NCI-H510A treated with DMSO at 0.1 percent for 48 hours (cell line): ENCODE data around the gene ITGAX.

Source experiments
- DNase-seq: peaks from one replicate; lab custom pipeline; 2025; lab: John Stamatoyannopoulos, UW

ITGAX gene

DNA sequence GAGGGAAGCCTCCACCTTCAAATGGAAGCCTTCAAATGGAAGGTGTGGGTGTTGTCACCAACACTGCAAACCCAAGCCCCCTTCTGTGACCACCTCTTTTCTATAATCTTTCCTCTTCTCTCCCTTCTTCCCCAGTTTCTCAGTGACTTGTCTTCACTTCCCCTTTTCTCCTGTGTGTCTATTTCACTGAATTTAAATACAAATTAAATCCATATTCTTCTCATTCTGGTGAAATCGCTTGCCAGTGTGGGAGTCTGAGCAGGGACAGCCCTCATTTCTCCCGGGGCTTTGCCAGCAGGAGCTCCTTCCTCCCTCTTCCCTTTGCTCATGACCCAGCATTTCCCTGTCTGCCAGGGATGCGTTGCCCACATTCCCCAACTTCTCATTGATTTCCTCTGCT is 6.4 kb upstream of the ITGAX start:
- DNase-seq = no peak

DNA sequence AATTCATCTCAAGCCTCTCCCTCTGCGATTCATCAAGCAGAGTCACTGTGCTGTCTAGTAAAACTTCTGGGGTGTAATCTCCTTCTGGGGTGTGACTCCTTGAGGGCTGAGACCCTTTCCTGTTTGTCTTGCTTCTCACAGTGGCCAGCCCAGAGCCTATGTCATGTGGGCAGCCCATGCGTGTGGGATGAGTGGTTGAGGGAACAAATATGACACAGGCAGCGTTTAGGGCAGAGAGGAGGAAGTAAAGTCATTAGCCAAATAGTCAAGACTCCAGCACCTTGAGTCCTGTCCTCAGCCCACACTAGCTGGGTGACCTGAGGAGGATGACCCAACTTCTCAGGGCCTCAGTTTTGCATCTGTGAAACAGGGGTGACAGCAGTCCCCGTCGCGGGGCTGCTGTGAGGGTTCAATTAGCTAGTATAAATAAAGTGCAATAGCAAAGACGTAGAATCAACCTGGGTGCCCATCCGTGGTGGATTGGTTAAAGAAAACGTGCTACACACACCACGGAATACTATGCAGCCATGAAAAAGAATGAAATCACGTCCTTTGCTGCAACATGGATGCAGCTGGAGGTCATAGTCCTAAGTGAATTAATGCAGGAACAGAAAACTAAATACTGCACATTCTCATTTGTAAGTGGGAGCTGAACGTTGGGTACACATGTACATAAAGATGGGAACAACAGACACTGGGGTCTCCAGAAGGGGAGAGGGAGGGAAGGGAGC is 4.5 kb upstream of the ITGAX start:
- DNase-seq = no peak

DNA sequence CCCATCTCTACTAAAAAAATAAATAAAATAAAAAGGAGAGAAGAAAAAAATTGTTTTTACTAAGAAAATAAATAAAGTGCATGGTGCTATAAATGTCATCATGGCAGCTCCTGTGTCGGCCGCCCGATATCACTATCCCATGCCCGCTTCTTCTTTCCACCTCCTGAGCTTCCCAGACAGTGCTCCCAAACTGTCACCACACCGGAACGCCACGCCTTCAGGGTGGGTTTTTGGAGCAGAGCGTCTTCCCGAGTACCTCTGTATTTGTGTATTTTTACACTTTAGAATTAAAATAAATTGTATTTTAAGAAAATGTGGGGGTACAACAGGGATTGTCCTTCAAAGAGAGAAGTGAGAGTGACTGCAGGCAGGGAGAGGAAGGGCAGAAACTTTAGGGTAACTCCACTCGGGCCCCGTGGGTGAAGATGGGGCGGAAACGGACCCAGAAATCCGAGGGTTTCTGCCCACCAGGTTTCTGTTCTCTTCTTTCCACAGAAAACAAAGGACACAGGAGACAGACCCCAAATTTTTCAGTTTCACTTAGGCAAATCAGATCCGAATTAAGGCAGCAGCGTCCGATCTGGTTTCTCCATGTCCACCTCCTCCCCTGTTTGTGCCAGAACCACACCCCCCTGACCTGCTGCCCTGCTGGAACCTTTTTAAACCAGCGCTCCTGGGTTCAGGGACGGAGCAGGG is 3.6 kb upstream of the ITGAX start:
- no peak for DNase-seq

DNA sequence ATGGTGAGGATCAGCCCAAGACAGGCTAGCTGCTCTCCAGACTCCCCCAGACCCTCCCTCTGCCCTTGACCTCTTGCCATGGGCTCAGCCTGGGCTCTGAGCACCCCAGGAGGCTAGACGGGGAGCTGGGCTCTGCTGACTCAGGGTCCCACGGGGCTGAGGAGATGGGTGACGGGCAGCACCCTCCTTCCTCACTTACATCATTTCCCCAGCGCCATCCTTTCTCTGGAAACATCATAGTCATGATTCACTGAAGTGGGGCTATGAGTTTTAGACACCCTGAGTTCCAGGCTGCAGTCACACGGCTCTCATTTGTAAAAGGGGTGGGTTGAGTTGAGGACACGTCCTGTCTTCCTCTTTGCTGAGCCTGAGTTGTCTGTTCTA is 3.0 kb upstream of the ITGAX start:
- DNase-seq = no peak

DNA sequence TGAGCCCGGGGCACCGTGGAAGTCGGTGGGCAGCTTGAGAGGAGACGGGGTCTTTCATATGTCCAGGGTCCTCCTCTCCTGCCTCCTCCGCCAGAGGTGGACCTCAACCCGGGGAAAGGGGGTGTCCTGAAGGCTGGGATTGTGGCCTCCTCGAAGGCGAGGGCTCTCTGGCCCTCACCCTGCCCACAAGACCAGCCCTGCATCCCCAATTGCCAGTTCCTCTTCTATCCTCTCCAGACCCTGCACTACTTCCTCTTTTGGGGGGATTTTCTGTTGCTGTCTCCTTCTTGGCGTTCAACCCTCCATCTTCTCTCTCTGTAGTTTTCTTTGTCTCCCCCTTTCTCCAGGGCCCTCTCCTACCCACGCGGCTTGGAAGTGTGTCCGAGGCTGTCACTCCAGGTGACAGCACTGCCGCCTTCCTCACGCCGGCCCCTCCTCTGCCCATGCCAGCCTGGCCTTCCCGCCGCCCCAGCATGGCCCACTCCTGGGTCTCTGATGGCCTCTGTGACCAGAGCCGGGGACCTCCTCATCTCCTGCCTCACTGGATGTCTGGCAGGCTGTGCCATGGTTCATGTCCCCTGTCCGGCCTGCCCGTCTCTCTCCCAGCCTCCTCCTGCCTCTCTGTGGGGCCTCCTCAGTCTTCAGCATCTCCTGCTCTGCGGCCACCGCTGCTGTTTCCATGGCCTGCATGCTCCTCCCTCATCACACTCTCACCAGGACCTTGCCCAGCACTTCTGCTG is 2.4 kb upstream of the ITGAX start:
- no peak for DNase-seq

DNA sequence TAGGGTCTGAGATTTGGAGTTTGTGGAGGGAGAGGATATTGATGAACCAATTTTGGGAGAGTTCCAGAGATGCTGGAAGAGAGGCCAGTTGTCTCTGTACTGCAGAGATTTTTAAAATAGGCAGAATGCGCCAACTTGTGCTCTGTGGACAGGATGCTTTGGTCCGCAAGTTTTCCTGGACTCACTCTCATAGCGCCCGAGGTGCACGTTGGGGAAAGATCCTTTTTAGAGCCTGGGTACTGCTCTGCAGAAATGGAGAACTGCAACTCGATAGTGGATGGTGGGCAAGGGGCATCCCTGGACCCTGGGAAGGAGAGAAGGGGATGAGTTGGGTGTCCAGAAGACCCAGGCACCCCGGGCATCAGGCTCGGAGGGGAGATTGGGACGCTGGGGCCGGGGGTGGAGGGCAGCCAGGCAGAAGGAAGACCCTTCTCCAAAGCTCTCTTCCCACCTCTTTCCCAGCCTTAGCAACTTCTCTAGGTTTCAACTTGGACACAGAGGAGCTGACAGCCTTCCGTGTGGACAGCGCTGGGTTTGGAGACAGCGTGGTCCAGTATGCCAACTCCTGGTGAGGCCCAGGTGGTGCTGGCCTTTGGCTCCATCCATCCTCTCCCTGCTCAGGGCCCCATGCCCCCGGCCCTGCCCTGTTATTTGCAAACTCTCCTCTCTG is 590 bp downstream of the ITGAX start:
- DNase-seq = no peak

DNA sequence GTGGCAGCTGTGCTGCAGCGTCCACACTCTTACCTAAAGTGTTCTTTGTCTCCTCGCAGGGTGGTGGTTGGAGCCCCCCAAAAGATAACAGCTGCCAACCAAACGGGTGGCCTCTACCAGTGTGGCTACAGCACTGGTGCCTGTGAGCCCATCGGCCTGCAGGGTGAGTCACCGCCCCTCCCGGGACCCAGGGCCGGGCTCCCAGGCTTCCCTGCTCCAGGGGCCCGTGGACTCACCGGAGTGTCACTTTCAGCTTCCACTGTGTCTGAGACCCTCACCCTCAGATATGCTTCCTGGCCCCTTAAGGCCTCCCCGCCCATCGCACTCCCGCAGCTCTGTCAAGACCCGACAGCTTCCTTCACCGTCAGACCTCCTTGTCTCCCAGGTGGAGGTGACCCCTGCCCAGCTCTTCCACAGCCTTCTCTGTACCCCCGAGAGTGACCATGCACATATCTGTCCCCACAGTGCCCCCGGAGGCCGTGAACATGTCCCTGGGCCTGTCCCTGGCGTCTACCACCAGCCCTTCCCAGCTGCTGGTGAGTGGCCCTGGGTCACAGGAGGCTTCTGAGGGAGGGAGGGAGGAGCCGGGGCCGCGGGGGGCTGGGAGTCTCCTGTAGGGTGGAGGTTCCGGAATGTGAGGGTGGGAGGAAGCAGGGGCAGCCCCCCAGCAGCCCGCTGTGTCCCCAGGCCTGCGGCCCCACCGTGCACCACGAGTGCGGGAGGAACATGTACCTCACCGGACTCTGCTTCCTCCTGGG is 1.8 kb downstream of the ITGAX start:
- DNase-seq = no peak

GRCh38 chr16:31357324-31358109 is 2.5 kb downstream of the ITGAX start:
- DNase-seq = no peak

- no peak for DNase-seq
Observed at GRCh38 chr16:31360251-31360650, 5.3 kb downstream of the ITGAX start.

DNA sequence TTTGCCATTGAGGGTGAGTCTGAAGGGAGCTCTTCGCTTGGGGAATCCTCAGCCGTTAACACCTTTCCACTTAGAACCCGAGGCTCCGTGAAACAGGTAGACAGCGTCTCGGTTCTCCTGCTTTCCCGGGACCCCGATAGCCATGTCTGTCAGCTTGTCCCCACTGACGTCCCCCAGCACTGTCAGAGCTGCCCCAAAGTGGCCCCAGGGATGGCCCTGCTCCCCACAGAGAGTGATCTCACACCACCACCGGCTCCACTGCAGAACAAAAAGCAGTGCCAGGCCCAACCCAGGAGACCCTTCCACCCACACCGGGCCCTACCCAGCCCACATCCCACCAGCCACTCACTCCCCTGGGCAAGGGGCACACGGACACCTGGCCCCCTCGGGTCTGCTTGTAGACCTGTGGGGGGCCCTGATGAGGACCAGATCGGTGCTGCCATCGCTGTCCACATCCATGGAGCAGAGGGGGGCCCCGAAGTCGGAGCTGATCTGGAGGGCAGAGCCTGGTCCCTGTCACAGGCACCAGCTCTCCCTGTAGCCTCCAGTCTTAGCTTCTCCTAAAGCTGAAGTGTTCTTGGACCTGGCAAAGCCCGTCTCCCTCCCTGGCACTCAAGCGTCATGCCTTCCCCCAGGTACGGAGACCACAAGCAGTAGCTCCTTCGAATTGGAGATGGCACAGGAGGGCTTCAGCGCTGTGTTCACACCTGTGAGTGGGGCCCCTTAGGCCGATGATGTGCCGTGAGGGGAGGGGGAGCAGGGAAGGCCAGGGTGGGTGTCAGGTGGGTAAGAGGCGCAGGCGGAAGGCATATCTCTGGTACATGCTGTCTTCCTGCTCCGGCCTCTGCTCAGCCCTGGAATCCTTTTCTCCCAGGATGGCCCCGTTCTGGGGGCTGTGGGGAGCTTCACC is 6.5 kb downstream of the ITGAX start:
- no peak for DNase-seq

DNA sequence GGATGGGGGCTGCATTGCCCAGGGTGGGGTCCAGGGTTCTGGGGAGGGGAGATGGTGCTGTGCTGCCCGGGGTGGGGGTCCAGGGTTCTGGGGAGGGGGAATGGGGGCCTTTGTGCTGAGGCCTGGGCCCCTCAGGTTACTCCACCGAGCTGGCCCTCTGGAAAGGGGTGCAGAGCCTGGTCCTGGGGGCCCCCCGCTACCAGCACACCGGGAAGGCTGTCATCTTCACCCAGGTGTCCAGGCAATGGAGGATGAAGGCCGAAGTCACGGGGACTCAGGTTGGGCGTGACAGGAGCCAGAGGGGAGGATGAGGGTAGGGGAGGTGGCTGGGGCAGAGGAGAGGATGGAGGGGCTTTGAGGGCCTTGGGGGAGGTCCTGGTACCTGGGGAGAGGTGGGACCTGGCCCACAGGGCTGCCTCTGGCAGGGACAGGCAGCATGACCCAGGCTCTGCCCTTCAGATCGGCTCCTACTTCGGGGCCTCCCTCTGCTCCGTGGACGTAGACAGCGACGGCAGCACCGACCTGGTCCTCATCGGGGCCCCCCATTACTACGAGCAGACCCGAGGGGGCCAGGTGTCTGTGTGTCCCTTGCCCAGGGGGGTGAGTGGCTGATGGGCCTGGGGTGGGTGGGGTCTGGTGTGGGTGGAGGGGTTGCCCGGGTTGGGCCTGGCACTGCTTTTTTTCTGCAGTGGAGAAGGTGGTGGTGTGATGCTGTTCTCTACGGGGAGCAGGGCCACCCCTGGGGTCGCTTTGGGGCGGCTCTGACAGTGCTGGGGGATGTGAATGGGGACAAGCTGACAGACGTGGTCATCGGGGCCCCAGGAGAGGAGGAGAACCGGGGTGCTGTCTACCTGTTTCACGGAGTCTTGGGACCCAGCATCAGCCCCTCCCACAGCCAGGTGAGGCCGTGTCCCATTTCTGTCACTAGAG is 7.8 kb downstream of the ITGAX start:
- no peak for DNase-seq

- DNase-seq = no peak
Observed at GRCh38 chr16:31363721-31364120, 8.7 kb downstream of the ITGAX start.

- no peak for DNase-seq
Observed at GRCh38 chr16:31364421-31364820, 9.4 kb downstream of the ITGAX start.

GRCh38 chr16:31365131-31365865 is 10.3 kb downstream of the ITGAX start:
- no peak for DNase-seq

DNA sequence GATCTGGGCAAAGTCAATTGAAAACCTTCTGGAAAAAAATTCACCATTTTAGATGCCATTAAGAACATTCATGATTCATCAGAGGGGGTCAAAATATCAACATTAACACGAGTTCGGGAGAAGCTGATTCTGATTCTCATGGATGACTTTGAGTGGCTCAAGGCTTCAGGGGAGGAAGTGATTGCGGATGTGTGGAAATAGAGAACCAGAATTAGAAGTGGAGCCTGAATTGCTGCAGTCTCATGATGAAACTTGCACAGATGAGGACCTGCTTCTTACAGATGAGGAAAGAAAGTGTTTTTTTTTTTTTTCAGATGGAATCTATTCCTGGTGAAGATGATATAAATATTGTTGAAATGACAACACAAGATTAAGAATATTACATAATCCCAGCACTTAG is 12.9 kb downstream of the ITGAX start:
- DNase-seq = no peak

DNA sequence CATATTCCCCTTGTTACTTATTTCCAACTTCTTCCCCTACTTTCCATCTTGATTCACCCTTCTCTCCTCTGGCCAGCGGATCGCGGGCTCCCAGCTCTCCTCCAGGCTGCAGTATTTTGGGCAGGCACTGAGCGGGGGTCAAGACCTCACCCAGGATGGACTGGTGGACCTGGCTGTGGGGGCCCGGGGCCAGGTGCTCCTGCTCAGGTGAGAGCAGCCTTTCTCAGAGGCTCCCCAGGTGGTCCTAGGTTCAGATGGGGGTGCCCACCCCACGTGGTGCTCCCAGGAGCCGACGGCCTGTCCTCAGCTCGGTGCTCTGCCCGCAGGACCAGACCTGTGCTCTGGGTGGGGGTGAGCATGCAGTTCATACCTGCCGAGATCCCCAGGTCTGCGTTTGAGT is 16.0 kb downstream of the ITGAX start:
- no peak for DNase-seq

DNA sequence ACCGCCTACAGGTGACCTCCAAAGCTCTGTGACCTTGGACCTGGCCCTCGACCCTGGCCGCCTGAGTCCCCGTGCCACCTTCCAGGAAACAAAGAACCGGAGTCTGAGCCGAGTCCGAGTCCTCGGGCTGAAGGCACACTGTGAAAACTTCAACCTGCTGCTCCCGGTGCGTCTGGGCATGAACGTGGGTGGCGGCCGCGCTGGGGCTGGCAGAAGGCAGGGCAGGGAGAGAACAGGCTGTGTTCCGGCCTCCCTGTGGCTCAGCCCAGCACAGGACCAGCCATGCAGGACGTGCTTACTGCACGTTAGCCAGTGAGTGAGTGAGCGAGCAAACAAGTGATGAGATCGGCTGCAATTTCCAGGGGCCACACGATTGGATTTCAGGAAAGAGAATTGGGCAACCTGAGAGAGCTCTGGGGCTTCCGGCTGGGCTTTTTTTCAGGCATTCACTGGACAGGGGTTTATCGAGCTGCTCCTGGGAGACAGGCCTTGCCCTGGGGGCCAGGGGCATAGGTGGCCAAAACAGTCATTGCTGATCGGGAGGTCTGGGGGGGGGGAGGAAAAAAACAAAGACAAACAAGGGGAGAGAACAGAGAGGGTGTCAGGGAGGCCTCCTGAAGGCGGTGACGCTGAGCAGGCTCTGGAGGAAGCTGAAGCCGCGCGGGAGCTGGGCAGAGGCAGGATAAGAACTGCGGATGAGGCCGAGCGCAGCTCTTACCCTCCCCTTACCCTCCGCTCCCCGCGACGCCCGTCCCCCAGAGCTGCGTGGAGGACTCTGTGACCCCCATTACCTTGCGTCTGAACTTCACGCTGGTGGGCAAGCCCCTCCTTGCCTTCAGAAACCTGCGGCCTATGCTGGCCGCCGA is 16.9 kb downstream of the ITGAX start:
- DNase-seq = no peak
